ENCODE data around the gene EPX. TPM values are rescaled to one million over a fixed set of nuclear protein-coding genes. Genes with fewer than 3 reads are reported as not detected.

The EPX gene
- total RNA-seq, 4 donors from 2014 or later = not detected

GRCh38 chr17:58181796-58182195 is 10.7 kb upstream of the EPX start:
- no peak for TF ChIP-seq POLR2A (IDR thresholded peaks at IDR 0.05)
- TF ChIP-seq, protein P1, sequence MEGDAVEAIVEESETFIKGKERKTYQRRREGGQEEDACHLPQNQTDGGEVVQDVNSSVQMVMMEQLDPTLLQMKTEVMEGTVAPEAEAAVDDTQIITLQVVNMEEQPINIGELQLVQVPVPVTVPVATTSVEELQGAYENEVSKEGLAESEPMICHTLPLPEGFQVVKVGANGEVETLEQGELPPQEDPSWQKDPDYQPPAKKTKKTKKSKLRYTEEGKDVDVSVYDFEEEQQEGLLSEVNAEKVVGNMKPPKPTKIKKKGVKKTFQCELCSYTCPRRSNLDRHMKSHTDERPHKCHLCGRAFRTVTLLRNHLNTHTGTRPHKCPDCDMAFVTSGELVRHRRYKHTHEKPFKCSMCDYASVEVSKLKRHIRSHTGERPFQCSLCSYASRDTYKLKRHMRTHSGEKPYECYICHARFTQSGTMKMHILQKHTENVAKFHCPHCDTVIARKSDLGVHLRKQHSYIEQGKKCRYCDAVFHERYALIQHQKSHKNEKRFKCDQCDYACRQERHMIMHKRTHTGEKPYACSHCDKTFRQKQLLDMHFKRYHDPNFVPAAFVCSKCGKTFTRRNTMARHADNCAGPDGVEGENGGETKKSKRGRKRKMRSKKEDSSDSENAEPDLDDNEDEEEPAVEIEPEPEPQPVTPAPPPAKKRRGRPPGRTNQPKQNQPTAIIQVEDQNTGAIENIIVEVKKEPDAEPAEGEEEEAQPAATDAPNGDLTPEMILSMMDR (IDR thresholded peaks at IDR 0.05) = no peak
- H3K4me3 ChIP-seq (ENCODE audit: low read depth, poor library complexity, severe bottlenecking) = no peak overlapping the region
- WGBS, 2 donors = 61 to 81% methylated on average over 4 of the region's 4 CpGs
- DNase-seq (ENCODE audit: low spot score in 2 of 2) = no peak
- intact Hi-C loops (cut with DNase I; ENCODE audit: low total_unique reads) = no loop called here

- 80 to 86% methylated on average over 4 of the region's 4 CpGs for WGBS, 2 donors
- no peak overlapping the region for H3K4me3 ChIP-seq (ENCODE audit: low read depth, poor library complexity, severe bottlenecking)
- TF ChIP-seq POLR2A (IDR thresholded peaks at IDR 0.05) = no peak
- TF ChIP-seq, protein P1 (IDR thresholded peaks at IDR 0.05) = no peak
- intact Hi-C loops (cut with DNase I; ENCODE audit: low total_unique reads) = no loop called here
- DNase-seq (ENCODE audit: low spot score in 2 of 2) = no peak
Measured at GRCh38 chr17:58183514-58183913, 9.0 kb upstream of the EPX start.

GRCh38 chr17:58184308-58184985 is 8.1 kb upstream of the EPX start:
- DNase-seq (ENCODE audit: low spot score in 2 of 2) = no peak
- TF ChIP-seq POLR2A (IDR thresholded peaks at IDR 0.05) = no peak
- TF ChIP-seq, protein P1 (IDR thresholded peaks at IDR 0.05) = no peak
- WGBS, 2 donors = 44 to 52% methylated on average over 10 of the region's 10 CpGs
- intact Hi-C loops (cut with DNase I; ENCODE audit: low total_unique reads) = no loop called here
- no peak overlapping the region for H3K4me3 ChIP-seq (ENCODE audit: low read depth, poor library complexity, severe bottlenecking)

DNA sequence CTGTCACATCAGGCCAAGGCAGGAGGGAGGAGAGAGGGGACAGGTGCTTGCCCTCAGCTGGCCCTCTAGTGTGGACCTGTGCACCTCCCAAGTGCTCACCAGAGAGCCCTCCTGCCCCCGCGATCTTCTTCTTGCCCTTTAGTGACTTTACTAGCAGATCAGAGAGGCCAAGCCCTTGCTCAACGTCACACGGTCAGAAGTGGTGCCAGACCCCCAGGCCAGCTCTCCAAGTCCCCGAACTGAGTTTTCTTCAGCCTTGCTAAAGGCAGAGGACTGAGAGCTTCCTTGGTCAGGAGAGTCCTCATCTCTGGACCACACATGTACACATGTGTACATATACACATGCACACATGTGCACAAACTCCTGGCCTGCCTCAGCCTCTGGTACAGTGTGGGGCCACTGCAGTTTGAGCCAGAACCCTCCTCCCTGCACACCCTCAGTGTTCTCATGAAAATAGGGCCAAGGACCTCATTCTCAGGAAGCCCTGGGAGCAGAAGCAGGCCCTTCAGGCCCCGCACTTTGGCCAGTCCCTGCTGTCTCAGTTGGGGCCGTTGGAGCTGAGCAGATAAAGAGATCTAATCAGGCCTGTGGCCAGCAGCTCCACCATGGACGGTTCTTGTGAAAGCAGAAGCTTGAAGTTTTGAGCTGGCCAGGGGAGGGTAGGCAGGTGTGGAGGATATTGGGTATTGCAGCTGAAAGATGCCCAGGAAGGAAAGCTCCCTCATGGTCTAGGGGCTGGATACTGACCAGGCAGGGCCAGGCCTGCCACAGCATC is 7.4 kb upstream of the EPX start:
- no peak overlapping the region for H3K4me3 ChIP-seq (ENCODE audit: low read depth, poor library complexity, severe bottlenecking)
- TF ChIP-seq, protein P1 (IDR thresholded peaks at IDR 0.05) = no peak
- no peak for TF ChIP-seq POLR2A (IDR thresholded peaks at IDR 0.05)
- WGBS, 2 donors = 75 to 82% methylated on average over 7 to 8 of the region's 8 CpGs
- intact Hi-C loops (cut with DNase I; ENCODE audit: low total_unique reads) = no loop called here
- DNase-seq (ENCODE audit: low spot score in 2 of 2) = peak in 1 of 2 donors; percentile 66

DNA sequence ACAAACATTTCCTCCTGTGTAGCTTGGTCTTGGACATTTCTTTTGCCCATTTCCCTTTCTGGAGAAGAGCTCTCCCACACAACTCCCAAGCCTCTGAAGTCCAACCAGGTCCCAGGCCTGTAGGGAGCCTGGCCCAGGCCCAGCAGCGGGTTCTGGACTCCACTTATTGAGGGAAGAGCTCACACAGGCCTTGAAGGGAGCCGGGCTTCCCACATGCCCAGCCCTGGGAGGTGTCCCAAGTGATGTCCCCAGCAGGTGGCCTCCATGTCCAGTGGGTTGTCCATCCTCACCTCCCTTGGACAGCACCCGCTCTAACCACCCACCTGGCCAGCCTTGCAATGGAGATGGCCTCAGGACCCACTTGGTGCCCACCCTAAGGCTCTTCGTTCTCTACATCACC is 5.9 kb upstream of the EPX start:
- peak in 1 of 2 donors; percentile 52 for DNase-seq (ENCODE audit: low spot score in 2 of 2)
- 84 to 91% methylated on average over 4 of the region's 4 CpGs for WGBS, 2 donors
- H3K4me3 ChIP-seq (ENCODE audit: low read depth, poor library complexity, severe bottlenecking) = no peak overlapping the region
- no peak for TF ChIP-seq POLR2A (IDR thresholded peaks at IDR 0.05)
- TF ChIP-seq, protein P1 (IDR thresholded peaks at IDR 0.05) = no peak
- intact Hi-C loops (cut with DNase I; ENCODE audit: low total_unique reads) = no loop called here
